Coronary artery (tissue), 2 donors: ENCODE data around the gene NKAIN2.

Source experiments
- DNase-seq: peaks from one replicate; pipeline ENCODE4 v3.0.0-alpha.2; 2017; ENCODE audit warnings: low spot score
- H3K27ac ChIP-seq, 2 donors: fragments of 200-600 bp; sonication (generic); one replicate each; pipeline ENCODE4 v1.5.1; 2016 to 2019
- H3K4me3 ChIP-seq: fragments of 200-600 bp; sonication (generic); 2 replicates; pipeline ENCODE4 v1.5.1; 2016; ENCODE audit warnings: mild to moderate bottlenecking, moderate library complexity
- TF ChIP-seq, protein P1 (sequence below): fragments of 200-600 bp; sonication (generic); IDR thresholded peaks from one replicate; pipeline ENCODE4 v1.5.1; 2019; ENCODE audit warnings: antibody characterized with exemption

The NKAIN2 gene

GRCh38 chr6:124131779-124132178 is 328.1 kb downstream of the NKAIN2 start:
- Histone ChIP-seq H3K27ac (no peak overlapping the region), H3K4me3 (no peak overlapping the region)
- DNase-seq: no peak
- TF ChIP-seq, protein P1, sequence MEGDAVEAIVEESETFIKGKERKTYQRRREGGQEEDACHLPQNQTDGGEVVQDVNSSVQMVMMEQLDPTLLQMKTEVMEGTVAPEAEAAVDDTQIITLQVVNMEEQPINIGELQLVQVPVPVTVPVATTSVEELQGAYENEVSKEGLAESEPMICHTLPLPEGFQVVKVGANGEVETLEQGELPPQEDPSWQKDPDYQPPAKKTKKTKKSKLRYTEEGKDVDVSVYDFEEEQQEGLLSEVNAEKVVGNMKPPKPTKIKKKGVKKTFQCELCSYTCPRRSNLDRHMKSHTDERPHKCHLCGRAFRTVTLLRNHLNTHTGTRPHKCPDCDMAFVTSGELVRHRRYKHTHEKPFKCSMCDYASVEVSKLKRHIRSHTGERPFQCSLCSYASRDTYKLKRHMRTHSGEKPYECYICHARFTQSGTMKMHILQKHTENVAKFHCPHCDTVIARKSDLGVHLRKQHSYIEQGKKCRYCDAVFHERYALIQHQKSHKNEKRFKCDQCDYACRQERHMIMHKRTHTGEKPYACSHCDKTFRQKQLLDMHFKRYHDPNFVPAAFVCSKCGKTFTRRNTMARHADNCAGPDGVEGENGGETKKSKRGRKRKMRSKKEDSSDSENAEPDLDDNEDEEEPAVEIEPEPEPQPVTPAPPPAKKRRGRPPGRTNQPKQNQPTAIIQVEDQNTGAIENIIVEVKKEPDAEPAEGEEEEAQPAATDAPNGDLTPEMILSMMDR: no peak

DNA sequence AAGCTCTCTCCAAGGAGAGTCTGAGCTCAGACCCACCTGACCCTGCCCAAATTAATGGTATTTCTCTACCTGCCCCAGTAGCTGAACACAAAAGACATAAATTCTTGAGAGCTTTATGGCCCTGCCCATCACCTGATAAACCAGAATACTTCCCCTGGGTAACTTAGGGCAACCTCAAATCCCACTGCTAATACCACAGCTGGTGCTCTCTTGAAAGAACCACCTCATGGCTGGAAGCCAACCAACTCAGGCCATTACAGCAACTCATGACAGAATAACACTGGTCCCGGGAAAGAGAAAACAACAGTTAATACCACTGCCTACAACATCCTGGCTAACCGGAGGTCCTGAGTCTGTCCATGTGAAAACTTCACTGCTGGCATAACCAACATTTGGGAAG is 328.6 kb downstream of the NKAIN2 start:
- Histone ChIP-seq H3K27ac (no peak overlapping the region), H3K4me3 (no peak overlapping the region)
- TF ChIP-seq, protein P1: no peak
- DNase-seq: no peak

DNA sequence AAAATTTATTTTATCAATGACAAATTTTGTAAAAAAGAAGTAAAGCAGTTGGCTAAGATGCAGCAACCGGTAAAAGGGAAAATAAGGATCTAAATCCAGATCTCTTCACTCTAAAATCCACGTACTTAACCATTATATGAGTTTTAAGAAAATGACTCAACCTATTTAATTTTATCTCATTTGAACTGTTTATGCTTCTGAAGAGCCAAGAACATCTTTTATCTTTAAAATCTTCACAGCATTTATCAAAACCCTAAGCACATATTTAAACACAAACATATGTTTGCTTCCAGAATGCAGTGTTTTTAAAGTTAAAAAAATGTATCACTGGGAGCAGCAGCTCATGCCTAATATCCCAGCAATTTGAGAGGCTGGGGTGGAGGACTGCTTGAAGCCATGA is 339.2 kb downstream of the NKAIN2 start:
- Histone ChIP-seq H3K4me3 (no peak overlapping the region), H3K27ac (no peak overlapping the region)
- TF ChIP-seq, protein P1: no peak
- no peak for DNase-seq

DNA sequence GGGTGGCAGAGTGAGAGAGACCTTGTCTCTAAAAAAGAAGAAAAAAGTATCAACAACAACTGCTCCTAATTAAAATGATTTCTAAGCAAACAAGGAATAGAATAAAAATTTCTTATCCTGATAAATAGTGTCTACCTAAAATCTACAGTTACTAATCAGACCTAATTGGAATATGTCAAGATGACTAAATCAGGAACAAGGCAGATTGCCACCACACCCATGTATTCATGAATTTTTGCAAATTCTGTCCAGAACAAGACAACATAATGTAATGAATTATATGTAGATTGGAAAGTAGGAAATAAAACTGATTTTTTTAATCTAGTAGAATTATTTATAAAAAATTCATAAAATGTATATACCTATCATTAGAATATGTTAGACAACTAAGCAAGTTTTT is 339.8 kb downstream of the NKAIN2 start:
- Histone ChIP-seq H3K4me3 (no peak overlapping the region), H3K27ac (no peak overlapping the region)
- no peak for DNase-seq
- TF ChIP-seq, protein P1: no peak

- DNase-seq: no peak
- H3K27ac ChIP-seq: no peak overlapping the region
- no peak overlapping the region for H3K4me3 ChIP-seq
- TF ChIP-seq, protein P1: no peak
Observed at GRCh38 chr6:124147621-124148020, 344.0 kb downstream of the NKAIN2 start.

DNA sequence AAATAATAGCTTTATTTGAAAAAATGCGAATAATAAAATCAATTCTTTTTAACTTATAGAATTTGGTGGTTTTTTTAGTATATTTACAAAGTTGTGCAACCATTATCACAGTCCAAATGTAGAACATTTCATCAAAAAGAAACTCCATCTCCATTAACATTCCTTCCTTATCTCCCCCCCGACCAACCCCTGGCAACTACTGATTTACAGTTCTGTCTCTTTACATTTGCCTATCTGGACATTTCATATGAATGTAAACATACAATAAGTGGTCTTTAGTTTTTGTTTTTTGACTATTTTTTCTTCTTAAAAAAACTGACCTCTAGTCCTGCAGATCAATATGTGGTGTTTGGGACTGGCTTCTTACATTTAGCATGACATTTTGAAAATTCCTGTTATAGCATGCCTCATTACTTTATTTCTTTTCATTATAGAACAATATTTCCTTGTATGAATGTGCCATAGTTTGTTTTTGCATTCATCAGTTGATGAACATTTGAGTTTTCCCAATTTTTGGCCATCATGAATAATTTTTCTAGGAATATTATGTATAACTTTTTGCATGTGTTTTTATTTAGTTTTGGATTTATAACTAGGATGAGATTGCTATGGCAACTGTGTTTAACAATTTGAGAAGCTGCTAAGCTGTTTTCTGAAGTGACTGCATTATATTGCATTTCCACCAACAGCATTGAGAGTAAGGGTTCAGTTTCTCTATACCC is 344.7 kb downstream of the NKAIN2 start:
- no peak overlapping the region for H3K27ac ChIP-seq
- no peak for DNase-seq
- TF ChIP-seq, protein P1: no peak
- H3K4me3 ChIP-seq: no peak overlapping the region

DNA sequence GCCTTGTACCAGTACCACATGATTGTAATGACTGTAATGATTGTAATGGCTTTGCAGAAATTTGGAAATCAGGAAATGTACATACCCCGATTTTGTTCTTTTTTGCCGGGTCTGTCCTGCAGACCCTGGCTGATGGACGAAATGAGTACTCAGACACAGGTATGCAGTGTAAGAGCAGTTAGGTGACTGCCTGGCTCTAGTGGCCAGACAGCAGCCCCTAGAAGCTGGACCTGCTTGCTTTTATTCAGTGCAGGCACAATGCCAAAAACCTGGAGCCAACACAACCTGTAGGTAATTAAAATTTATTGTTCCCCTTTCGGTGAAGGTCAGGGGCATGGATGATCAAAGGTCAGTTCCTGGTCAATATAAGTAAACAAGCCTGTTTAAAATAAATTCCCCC is 346.0 kb downstream of the NKAIN2 start:
- H3K4me3 ChIP-seq: no peak overlapping the region
- DNase-seq: no peak
- H3K27ac ChIP-seq: no peak overlapping the region
- TF ChIP-seq, protein P1: no peak
